Renal cortex interstitium (tissue), 15 donors: ENCODE results near the gene SSBP2. TPM values are rescaled to one million over a fixed set of nuclear protein-coding genes. Genes with fewer than 3 reads are reported as not detected.

Experiments
- DNase-seq, 11 donors: peaks; one replicate each; pipeline ENCODE4 v3.0.0-alpha.2; 2013; ENCODE audit warnings: low read depth in 9 of 11, low spot score in 4 of 11; ENCODE audit errors: extremely low read depth in 1 of 11
- long read RNA-seq, 16 experiments: transcript quantifications; one replicate each; lab custom pipeline, GENCODE V29; 2026
- polyA plus RNA-seq, 3 donors: library from polyadenylated mRNA; unstranded; fragments of 120-200 nt; gene quantifications; one replicate each; pipeline ENCODE4 v1.2.1, GENCODE V29; 2013; ENCODE audit not compliant: insufficient read length in 3 of 3

Gene SSBP2
- polyA plus RNA-seq: 10 to 100 TPM; 82.7 to 94.9 (median 84.4) TPM
- long read RNA-seq, donor 1, full-length matches to known transcripts: 10 of 10 reads
- long read RNA-seq, donor 1, partial matches to known transcripts: 0 of 10 reads
- long read RNA-seq, donor 1, other reads (novel, unspliced or antisense): 0 of 10 reads
- long read RNA-seq, donor 2, full-length matches to known transcripts: 10 of 10 reads
- long read RNA-seq, donor 2, partial matches to known transcripts: 0 of 10 reads
- long read RNA-seq, donor 2, other reads (novel, unspliced or antisense): 0 of 10 reads
- long read RNA-seq, donor 3, full-length matches to known transcripts: 25 of 25 reads
- long read RNA-seq, donor 3, partial matches to known transcripts: 0 of 25 reads
- long read RNA-seq, donor 3, other reads (novel, unspliced or antisense): 0 of 25 reads
- long read RNA-seq, donor 4, full-length matches to known transcripts: 9 of 9 reads
- long read RNA-seq, donor 4, partial matches to known transcripts: 0 of 9 reads
- long read RNA-seq, donor 4, other reads (novel, unspliced or antisense): 0 of 9 reads
- long read RNA-seq, donor 5: 0 reads
- long read RNA-seq, donor 6, full-length matches to known transcripts: 8 of 8 reads
- long read RNA-seq, donor 6, partial matches to known transcripts: 0 of 8 reads
- long read RNA-seq, donor 6, other reads (novel, unspliced or antisense): 0 of 8 reads
- long read RNA-seq, donor 7, full-length matches to known transcripts: 20 of 20 reads
- long read RNA-seq, donor 7, partial matches to known transcripts: 0 of 20 reads
- long read RNA-seq, donor 7, other reads (novel, unspliced or antisense): 0 of 20 reads
- long read RNA-seq, donor 8: 0 reads
- long read RNA-seq, donor 9, full-length matches to known transcripts: 15 of 24 reads
- long read RNA-seq, donor 9, partial matches to known transcripts: 9 of 24 reads
- long read RNA-seq, donor 9, other reads (novel, unspliced or antisense): 0 of 24 reads
- long read RNA-seq, donor 10, full-length matches to known transcripts: 11 of 23 reads
- long read RNA-seq, donor 10, partial matches to known transcripts: 12 of 23 reads
- long read RNA-seq, donor 10, other reads (novel, unspliced or antisense): 0 of 23 reads
- long read RNA-seq, donor 11, full-length matches to known transcripts: 6 of 6 reads
- long read RNA-seq, donor 11, partial matches to known transcripts: 0 of 6 reads
- long read RNA-seq, donor 11, other reads (novel, unspliced or antisense): 0 of 6 reads
- long read RNA-seq, donor 12, full-length matches to known transcripts: 4 of 4 reads
- long read RNA-seq, donor 12, partial matches to known transcripts: 0 of 4 reads
- long read RNA-seq, donor 12, other reads (novel, unspliced or antisense): 0 of 4 reads
- long read RNA-seq, donor 13: 0 reads
- long read RNA-seq, donor 14, full-length matches to known transcripts: 15 of 15 reads
- long read RNA-seq, donor 14, partial matches to known transcripts: 0 of 15 reads
- long read RNA-seq, donor 14, other reads (novel, unspliced or antisense): 0 of 15 reads
- long read RNA-seq, donor 15, full-length matches to known transcripts: 2 of 2 reads
- long read RNA-seq, donor 15, partial matches to known transcripts: 0 of 2 reads
- long read RNA-seq, donor 15, other reads (novel, unspliced or antisense): 0 of 2 reads
- long read RNA-seq, donor 16, full-length matches to known transcripts: 29 of 43 reads
- long read RNA-seq, donor 16, partial matches to known transcripts: 14 of 43 reads
- long read RNA-seq, donor 16, other reads (novel, unspliced or antisense): 0 of 43 reads

GRCh38 chr5:81751009-81751835 lies at the start of gene SSBP2:
Gene SSBP2 (minus strand): TSS chr5:81751097. CDS start chr5:81751042, 55 bp downstream.
- peak; percentile 97 to 99 (median 99) for DNase-seq

- no peak for DNase-seq
Measured at GRCh38 chr5:81795666-81796065, 44.8 kb upstream of the SSBP2 start.

GRCh38 chr5:81794226-81794625 lies 43.3 kb upstream of the SSBP2 start:
- DNase-seq: no peak

- no peak for DNase-seq
Measured at GRCh38 chr5:81790336-81790735, 39.4 kb upstream of the SSBP2 start.

DNA sequence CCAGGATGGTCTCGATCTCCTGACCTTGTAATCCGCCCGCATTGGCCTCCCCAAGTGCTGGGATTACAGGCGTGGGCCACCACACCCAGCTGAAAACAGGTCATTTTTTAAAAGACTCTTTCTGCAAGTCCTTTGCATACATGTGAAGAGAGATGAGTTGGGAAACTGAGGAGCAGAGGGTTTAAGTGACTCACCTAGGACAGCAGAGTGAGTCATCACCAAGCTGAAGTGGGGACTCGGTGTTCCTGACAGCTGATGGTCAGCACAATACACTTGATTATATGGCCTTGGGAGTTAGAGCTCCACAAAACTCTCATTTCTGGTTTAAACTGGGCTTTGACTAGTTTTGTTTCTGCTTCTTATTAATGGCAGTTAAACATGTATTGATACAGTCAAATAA lies 38.1 kb upstream of the SSBP2 start:
- no peak for DNase-seq

GRCh38 chr5:81788329-81788728 lies 37.4 kb upstream of the SSBP2 start:
- no peak for DNase-seq

DNA sequence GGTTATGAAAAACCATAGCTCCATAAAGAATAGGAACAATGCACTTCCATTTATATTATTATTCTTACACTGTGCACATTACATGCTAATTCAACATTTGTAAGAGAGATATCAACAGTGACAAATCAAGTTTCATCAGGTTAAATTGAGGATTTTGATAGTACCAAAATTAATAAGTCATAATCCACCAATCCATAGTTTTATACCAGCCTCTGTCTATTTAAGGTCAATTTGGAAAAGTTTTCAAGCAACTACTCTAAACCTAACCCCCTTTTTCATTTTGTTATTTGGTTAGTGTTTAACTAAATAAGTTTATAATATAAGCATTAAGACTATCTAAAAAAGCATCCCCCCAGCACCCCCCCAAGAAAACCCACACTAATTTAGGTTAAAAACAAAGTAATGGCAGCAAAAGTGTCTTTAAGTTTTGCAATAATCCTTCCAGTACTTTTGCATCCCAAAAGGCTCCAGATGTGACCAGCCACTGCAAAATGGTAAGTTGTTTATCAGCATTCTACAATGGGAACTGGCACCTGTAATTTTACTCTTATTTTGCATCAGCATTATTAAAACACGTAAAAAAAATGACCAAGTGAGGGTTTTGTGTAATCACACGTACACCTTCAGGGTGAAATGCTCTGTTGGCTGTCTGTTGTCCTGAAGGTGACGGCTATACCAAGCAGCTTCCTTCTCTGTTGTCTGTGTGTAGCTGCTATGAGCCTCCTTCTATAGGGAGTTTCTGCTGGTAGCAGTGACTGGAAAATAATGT lies 36.8 kb upstream of the SSBP2 start:
- peak; percentile 77 to 93 (median 86) for DNase-seq

DNA sequence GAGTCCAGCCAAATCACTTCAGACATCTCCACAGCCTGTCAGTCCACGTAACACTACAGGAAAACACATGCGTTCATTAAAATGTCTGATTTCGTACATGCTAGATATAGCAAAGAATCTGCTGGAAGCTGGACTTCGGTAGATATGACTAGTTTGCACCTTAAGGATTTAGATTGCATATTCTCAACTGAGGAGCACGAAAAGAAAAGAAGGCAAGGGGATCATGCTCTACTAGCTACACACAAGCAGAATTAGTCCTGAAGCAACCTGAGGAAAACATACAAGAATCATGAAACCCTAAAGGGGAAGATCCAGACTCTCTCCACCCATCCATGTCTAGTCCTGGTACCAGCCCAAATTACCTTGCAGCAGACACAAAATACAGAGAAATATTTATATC lies 36.1 kb upstream of the SSBP2 start:
- no peak for DNase-seq

DNA sequence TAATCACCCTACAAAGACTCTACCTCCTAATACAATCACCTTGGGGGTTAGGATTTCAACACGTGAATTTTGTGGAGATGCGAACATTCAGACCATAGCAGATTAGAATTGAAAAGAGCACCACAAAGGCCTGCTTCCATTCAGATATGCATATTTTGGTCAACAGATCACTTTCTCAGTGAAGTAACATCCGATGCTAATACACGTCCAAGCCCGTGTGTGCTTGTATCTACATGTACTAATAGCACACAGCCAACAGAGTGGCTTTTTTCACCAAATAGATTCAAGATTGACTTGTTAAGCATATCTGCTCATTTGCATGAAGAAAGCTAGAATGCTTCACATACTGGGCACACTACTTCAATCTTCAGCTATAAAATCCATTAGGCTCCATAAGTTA lies 35.6 kb upstream of the SSBP2 start:
- no peak for DNase-seq

DNA sequence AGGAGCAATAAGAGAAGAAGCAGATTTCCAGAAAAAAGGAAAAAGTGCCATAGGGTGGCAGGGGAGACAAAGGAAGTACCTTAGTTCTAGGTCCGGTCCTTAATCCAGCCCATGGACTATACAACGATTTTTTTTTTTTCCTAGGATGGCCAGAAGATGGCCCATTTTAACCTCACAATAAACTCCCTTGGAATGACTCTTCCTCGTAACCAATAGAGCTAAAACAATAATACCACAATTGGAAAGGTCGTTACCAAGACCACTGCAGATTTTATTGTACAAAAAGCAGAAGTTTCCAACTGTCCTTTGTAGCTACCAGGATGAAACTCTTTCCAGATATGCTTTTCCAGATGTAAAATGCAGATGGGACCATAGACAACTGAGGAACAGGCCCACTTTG lies 34.4 kb upstream of the SSBP2 start:
- DNase-seq: no peak

GRCh38 chr5:81783401-81783800 lies 32.5 kb upstream of the SSBP2 start:
- no peak for DNase-seq

- no peak for DNase-seq
Measured at GRCh38 chr5:81782811-81783210, 31.9 kb upstream of the SSBP2 start.

- DNase-seq: no peak
Measured at GRCh38 chr5:81779916-81780266, 29.0 kb upstream of the SSBP2 start.

GRCh38 chr5:81779125-81779915 lies 28.4 kb upstream of the SSBP2 start:
- no peak for DNase-seq

GRCh38 chr5:81778642-81779041 lies 27.7 kb upstream of the SSBP2 start:
- peak in 2 of 11 donors; percentile 30 to 51 for DNase-seq

DNA sequence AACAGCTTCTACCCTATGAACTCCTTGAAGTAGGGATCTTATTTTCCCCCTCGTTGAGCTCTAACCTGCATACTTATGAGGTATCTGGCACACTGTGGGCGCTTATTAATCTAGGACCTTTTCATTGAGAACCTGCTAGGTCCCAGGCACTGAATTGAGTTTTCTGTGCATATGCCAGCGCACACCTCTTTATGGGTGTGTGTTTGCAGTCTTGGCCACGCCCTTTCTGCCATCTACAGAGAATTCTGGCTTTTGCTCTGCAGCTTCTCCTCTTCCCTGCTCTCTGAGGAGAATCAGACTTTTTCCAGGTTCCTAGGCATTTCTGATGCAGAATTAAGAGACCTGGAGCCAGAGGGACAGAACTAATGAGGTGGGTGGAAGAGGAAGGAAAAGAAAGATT lies 25.4 kb upstream of the SSBP2 start:
- no peak for DNase-seq
